GM13976 (cell line): ENCODE measurements around the gene CACNG3.

Source experiments
- DNase-seq: peaks from one replicate; pipeline ENCODE4 v3.0.0; 2012; ENCODE audit warnings: low spot score
- in situ Hi-C: fragments of 300-500 bp; cut with MboI; formaldehyde crosslinking; loops from one replicate; pipeline ENCODE4 v1.12.0; 2022; ENCODE audit warnings: low sequenced_read_pairs, mixed read lengths, inconsistent platforms; ENCODE audit not compliant: unreplicated experiment
- TF ChIP-seq, protein P1 (sequence below): IDR thresholded peaks from 2 replicates; pipeline ENCODE4 v1.5.1; 2012; ENCODE audit warnings: borderline replicate concordance, mild to moderate bottlenecking; ENCODE audit not compliant: insufficient read depth; ENCODE audit errors: extremely low read depth, missing control alignments, control extremely low read depth

Gene CACNG3

DNA sequence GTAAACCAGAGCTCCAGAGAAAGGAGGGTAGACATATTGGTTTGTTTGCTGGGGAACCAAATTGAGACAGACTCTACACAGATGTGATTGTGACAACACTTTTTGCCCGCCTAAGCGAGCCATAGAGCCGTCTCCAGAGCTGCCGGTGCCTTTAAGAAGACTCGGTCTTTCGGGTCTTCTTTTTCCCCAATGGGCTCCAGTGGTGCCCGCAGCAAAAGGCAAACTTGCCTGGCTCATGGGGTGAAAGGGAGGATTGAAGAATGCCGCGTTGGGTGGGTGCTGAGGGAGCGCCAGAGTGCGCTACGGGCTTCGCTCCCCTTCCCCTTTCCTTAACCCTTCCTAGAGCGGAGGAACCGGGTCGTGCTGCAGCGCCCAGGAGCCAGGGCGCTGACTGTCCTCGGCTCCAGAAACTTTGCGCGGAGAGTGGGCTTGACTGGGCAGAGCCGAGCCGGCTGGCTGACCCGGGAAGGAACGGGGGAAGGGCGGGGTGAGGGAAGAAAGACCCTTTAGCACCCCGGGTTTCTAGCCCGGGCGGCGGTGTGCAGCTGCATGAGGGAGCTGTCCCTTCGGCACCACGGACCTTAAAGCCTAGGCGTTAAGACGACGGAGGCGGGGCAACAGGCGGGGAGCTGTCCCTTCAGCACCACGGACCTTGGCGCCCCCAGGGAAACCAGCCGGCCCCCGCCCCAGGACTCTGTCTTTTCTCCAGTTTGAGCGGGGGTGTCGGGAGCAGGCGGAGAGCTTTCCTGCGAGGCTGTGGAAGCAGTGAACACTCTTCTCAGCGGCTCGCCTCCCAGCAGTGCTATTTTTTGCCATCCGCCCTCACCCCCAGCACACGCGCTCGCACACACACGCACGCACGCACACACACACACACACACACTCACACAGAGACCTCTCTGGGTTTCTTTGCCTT, at the start of gene CACNG3:
Gene CACNG3 (plus strand): TSS at position 880 of the 916 bp plus-strand sequence. CDS start 420 bp downstream, outside the sequence.
- in situ Hi-C loops = loop anchor here (25.0 kb wide), 1 partner anchor 232 kb away; no protein-coding TSS in a partner anchor
- peak; percentile 85 for DNase-seq
- TF ChIP-seq, protein P1, sequence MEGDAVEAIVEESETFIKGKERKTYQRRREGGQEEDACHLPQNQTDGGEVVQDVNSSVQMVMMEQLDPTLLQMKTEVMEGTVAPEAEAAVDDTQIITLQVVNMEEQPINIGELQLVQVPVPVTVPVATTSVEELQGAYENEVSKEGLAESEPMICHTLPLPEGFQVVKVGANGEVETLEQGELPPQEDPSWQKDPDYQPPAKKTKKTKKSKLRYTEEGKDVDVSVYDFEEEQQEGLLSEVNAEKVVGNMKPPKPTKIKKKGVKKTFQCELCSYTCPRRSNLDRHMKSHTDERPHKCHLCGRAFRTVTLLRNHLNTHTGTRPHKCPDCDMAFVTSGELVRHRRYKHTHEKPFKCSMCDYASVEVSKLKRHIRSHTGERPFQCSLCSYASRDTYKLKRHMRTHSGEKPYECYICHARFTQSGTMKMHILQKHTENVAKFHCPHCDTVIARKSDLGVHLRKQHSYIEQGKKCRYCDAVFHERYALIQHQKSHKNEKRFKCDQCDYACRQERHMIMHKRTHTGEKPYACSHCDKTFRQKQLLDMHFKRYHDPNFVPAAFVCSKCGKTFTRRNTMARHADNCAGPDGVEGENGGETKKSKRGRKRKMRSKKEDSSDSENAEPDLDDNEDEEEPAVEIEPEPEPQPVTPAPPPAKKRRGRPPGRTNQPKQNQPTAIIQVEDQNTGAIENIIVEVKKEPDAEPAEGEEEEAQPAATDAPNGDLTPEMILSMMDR = no peak

DNA sequence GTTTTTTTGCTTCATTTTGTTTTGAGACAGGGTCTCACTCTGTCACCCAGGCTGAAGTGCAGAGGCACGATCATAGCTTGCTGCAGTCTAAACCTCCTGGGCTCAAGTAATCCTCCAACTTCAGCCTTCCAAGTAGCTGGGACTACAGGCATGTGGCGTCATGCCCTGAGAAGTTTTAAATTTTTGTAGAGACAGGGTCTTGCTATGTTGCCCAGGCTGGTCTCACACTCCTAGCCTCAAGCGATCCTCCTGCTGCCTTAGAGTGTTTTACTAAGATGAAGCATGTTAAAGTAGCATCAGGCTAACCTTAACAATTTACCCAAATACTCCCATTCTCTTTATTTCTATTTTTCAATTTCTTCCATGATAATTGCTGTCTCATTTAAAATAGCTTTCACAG, 49.2 kb upstream of the CACNG3 start:
- TF ChIP-seq, protein P1 = no peak
- DNase-seq = no peak
- in situ Hi-C loops = no loop called here

DNA sequence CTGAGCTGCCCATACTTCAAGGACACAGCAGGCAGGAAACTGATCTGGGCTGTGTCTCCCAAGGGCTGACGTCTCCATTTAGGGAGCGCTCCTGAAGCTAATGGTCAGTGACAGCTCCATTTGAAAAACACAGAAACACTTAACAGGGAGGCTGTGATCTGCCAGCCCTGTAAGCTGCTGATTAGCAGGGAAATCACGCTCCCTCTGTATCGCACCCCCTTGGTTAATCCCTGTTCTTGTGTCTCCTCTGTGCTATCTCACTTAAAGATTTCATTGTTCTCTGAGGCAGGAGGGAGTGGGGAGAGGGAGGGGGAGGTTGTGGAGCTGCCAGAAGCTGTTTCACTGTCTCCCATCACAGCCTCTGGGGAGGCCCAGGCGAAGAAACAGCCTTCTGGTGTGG, 47.4 kb upstream of the CACNG3 start:
- no peak for DNase-seq
- in situ Hi-C loops = no loop called here
- TF ChIP-seq, protein P1 = no peak

DNA sequence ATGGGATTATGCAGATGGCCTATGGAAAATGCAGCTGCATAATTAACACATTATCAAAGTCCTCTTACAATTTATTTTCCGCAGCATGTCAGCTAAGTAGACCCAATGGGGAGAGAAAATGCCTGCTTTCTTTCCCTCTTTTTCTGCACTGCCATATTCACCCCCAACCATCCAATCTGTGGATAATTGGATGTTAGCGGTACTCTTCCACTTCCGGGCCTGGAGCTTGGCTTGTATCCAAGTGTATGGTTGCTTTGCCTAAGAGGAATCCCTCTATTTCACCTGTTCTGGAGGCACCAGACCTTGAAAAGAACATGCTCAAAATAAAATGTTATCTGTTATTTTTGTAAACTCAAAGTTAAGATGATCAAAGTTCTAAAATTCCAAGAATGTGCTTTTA, 41.1 kb upstream of the CACNG3 start:
- DNase-seq = no peak
- in situ Hi-C loops = no loop called here
- TF ChIP-seq, protein P1 = no peak

DNA sequence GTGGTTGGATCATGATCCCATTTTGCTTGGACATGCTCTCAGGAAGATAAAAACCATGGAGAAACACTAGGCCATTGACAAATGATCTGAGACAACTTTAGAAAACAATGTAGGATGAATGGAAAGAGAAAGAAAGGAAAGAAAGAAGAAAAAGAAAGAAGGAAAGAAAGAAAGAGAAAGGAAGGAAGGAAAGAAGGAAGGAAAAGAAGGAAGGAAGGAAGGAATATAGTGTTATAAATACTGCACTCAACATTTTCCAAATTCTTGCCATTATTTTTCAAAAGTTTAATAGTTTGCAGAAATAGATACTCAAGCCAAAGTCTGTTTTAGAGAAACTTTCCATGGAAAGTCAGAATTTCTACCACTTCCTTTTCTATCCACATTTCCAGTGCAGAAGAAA, 39.2 kb upstream of the CACNG3 start:
- in situ Hi-C loops = no loop called here
- no peak for DNase-seq
- TF ChIP-seq, protein P1 = no peak

DNA sequence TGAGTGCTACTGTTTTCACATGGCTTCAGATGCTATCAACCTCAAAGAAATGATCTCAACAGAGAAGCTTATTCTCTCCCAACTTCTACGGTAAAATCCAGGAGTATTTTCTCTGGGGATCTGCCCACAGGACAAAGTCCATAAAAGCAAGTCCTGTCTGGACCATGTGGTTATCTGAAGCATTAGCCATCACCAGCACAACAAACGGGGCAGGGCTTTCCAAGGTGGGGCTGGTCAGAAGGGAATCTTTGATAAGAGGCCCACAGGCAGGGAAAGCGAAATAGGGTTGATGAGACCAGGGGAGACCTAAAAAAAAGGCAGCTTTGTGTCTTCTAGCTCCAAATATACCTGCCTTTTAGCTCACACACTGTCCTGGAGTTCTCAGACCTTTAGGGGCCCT, 38.7 kb upstream of the CACNG3 start:
- TF ChIP-seq, protein P1 = no peak
- in situ Hi-C loops = no loop called here
- DNase-seq = no peak

DNA sequence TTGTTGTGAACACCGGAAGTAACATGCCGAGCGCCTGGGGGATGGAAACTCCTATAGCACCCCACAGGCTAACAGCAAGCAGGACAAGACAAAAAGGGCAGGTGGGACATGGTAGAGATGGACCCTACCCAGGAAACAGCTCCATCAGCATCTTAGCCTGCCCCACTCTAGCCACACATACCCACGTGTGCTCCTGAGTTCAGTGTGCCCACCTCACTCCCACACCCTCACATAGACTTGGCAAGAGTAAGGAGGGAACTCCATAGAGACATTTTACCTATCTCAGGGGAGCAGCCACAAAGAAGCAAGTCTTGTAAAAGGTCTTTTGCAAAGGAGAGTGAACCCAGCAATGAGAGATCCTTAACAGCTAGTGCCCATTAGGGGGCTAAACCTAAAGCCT, 37.8 kb upstream of the CACNG3 start:
- in situ Hi-C loops = no loop called here
- TF ChIP-seq, protein P1 = no peak
- no peak for DNase-seq
